OCI-LY7 (cell line): ENCODE results near the gene ADCY1. TPM values are rescaled to one million over a fixed set of nuclear protein-coding genes. Genes with fewer than 3 reads are reported as not detected.

Source experiments
- BruUV-seq: library from RNA; stranded (reverse); fragments of 400-500 nt; replicated peaks from 2 replicates; lab custom pipeline; 2021; lab: Mats Ljungman, UMichigan
- CTCF ChIA-PET: fragments of 300-600 bp; sonication (Branson Sonifier 250); formaldehyde crosslinking; loops from one replicate; lab custom pipeline; 2022; ENCODE audit warnings: antibody characterized with exemption; ENCODE audit not compliant: unreplicated experiment; lab: Charles Lee
- POLR2A ChIA-PET: fragments of 300-600 bp; sonication (Branson Sonifier 250); formaldehyde crosslinking; loops from one replicate; lab custom pipeline; 2022; ENCODE audit warnings: antibody characterized with exemption; lab: Charles Lee
- DNase-seq: peaks from one replicate; pipeline ENCODE4 v3.0.0-alpha.2; 2015; ENCODE audit warnings: low spot score
- H2AFZ ChIP-seq: fragments of 200-600 bp; sonication (generic), shearing (Covaris generic); 2 replicates; pipeline ENCODE4 v1.6.1; 2014; ENCODE audit warnings: mild to moderate bottlenecking, antibody characterized with exemption, low read length, moderate library complexity
- H3K27ac ChIP-seq: fragments of 200-600 bp; sonication (generic); 2 replicates; pipeline ENCODE4 v1.5.1; 2014; ENCODE audit warnings: mixed run types, low read depth, mild to moderate bottlenecking, moderate library complexity, low read length, inconsistent platforms; ENCODE audit not compliant: poor library complexity, severe bottlenecking
- H3K36me3 ChIP-seq: fragments of 200-600 bp; sonication (generic); 2 replicates; pipeline ENCODE4 v1.6.1; 2014; ENCODE audit warnings: mild to moderate bottlenecking, antibody characterized with exemption, low read length, moderate library complexity, mixed read lengths; ENCODE audit not compliant: insufficient read depth
- H3K4me1 ChIP-seq: fragments of 200-600 bp; sonication (generic); 2 replicates; pipeline ENCODE4 v1.5.1; 2014; ENCODE audit warnings: mild to moderate bottlenecking, low read length; ENCODE audit not compliant: insufficient read depth, poor library complexity, severe bottlenecking
- H3K4me2 ChIP-seq: fragments of 200-600 bp; sonication (generic); 2 replicates; pipeline ENCODE4 v1.6.1; 2014; ENCODE audit warnings: mild to moderate bottlenecking, low read length
- H3K4me3 ChIP-seq: fragments of 200-600 bp; sonication (generic); 2 replicates; pipeline ENCODE4 v1.5.1; 2014; ENCODE audit warnings: mild to moderate bottlenecking, low read depth, low read length; ENCODE audit not compliant: poor library complexity, severe bottlenecking
- H3K79me2 ChIP-seq: fragments of 200-600 bp; sonication (generic); 2 replicates; pipeline ENCODE4 v1.6.1; 2016; ENCODE audit warnings: low read depth, mild to moderate bottlenecking, low read length, moderate library complexity, mixed read lengths; ENCODE audit not compliant: insufficient read depth
- H3K9me2 ChIP-seq: fragments of 200-600 bp; sonication (generic); 2 replicates; pipeline ENCODE4 v1.6.1; 2016; ENCODE audit warnings: mild to moderate bottlenecking, low read length, mixed read lengths; ENCODE audit not compliant: insufficient read depth
- H3K9me3 ChIP-seq: fragments of 200-600 bp; sonication (generic); 2 replicates; pipeline ENCODE4 v1.6.1; 2014; ENCODE audit warnings: mild to moderate bottlenecking, mixed run types, low read length, mixed read lengths
- H4K20me1 ChIP-seq: fragments of 200-600 bp; sonication (generic); 2 replicates; pipeline ENCODE4 v1.6.1; 2014; ENCODE audit warnings: mild to moderate bottlenecking, antibody characterized with exemption, low read length, moderate library complexity, mixed read lengths; ENCODE audit not compliant: insufficient read depth
- EZH2phosphoT487 ChIP-seq: fragments of 200-600 bp; sonication (generic); IDR thresholded peaks from 2 replicates; pipeline ENCODE4 v1.6.1; 2018; ENCODE audit warnings: low read depth, borderline replicate concordance, mild to moderate bottlenecking, mixed run types, antibody characterized with exemption, low read length, moderate library complexity, mixed read lengths
- intact Hi-C: fragments of 100-400 bp; cut with micrococcal nuclease; formaldehyde crosslinking; loops from one replicate; pipeline ENCODE4 v1.10.0; 2022; ENCODE audit not compliant: unreplicated experiment
- total RNA-seq, 2 experiments: library from RNA; depleted of rRNA in 1 of 2; stranded (reverse); fragments of >200 nt in 1 of 2; shearing (Covaris generic) in 1 of 2; gene quantifications; 2 replicates each; pipeline ENCODE4 v1.2.3, GENCODE V29; 2014 to 2022
- TF ChIP-seq, protein P1 (sequence below): fragments of 200-600 bp; sonication (generic); conservative IDR thresholded peaks from 2 replicates; pipeline ENCODE4 v1.5.1; 2014; ENCODE audit warnings: mild to moderate bottlenecking, antibody characterized with exemption, low read length, moderate library complexity, mixed read lengths

The ADCY1 gene
- total RNA-seq, 2 experiments from 2014 or later = 0.13 TPM; not detected in 1

GRCh38 chr7:45581271-45581780 is 7.2 kb downstream of the ADCY1 start:
- CTCF ChIA-PET = no interaction called here
- BruUV-seq = no TSS peak
- intact Hi-C loops = no loop called here

DNA sequence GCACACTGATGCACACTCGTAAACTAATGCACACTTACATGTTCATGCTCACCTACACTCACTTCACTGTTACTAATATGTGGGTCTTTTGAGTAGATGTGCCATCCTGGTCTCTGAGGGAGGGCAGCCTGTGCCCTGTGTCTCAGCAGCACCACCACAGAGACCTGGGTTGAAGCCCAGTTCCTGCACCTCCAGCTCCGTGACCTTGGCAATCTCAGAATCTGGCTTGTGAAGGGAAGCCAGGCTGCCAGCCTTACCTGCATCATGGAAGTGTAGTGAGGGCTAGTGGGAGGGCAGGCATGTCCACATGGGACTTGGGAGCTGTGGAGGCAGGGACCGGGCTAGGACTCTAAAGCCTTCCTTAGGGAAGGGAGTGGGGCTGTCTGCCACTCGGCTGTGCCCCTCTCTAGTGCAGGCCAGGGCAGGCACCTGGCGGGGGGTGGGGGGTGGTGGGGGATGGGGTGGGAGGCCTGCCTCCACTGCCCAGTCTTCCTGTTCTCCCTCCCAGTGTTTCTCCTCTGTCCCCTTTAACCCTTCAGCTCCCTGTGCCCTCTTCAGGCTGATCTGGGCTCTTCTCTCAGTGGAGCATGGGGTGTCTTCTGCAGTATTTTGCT is 8.1 kb downstream of the ADCY1 start:
- no peaks in the 10 kb centered on the region for H3K79me2 ChIP-seq
- TF ChIP-seq, protein P1, sequence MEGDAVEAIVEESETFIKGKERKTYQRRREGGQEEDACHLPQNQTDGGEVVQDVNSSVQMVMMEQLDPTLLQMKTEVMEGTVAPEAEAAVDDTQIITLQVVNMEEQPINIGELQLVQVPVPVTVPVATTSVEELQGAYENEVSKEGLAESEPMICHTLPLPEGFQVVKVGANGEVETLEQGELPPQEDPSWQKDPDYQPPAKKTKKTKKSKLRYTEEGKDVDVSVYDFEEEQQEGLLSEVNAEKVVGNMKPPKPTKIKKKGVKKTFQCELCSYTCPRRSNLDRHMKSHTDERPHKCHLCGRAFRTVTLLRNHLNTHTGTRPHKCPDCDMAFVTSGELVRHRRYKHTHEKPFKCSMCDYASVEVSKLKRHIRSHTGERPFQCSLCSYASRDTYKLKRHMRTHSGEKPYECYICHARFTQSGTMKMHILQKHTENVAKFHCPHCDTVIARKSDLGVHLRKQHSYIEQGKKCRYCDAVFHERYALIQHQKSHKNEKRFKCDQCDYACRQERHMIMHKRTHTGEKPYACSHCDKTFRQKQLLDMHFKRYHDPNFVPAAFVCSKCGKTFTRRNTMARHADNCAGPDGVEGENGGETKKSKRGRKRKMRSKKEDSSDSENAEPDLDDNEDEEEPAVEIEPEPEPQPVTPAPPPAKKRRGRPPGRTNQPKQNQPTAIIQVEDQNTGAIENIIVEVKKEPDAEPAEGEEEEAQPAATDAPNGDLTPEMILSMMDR = no peak
- no peak for TF ChIP-seq EZH2phosphoT487
- H3K4me2 ChIP-seq = no peak overlapping the region
- ChIA-PET CTCF (no interaction called here), POLR2A (no interaction called here)
- no peak for DNase-seq
- H3K4me3 ChIP-seq = no peak overlapping the region
- H4K20me1 ChIP-seq = no peaks in the 10 kb centered on the region
- BruUV-seq = no TSS peak
- intact Hi-C loops = no loop called here
- no peak overlapping the region for H2AFZ ChIP-seq
- H3K27ac ChIP-seq = no peak overlapping the region
- no peaks in the 10 kb centered on the region for H3K9me2 ChIP-seq
- H3K36me3 ChIP-seq = no peaks in the 10 kb centered on the region
- no peaks in the 10 kb centered on the region for H3K4me1 ChIP-seq
- H3K9me3 ChIP-seq = no peaks in the 10 kb centered on the region

More at GRCh38 chr7:45581271-45581780, 7.2 kb downstream of the ADCY1 start:
- Histone ChIP-seq H3K9me2 (no peaks in the 10 kb centered on the region), H3K4me2 (no peak overlapping the region), H3K9me3 (no peaks in the 10 kb centered on the region), H3K27ac (no peak overlapping the region), H2AFZ (no peak overlapping the region), H3K4me3 (no peak overlapping the region), H3K79me2 (no peaks in the 10 kb centered on the region), H3K4me1 (no peaks in the 10 kb centered on the region), H3K36me3 (no peaks in the 10 kb centered on the region), H4K20me1 (no peaks in the 10 kb centered on the region)
- TF ChIP-seq, protein P1 = no peak
- no peak for TF ChIP-seq EZH2phosphoT487
- POLR2A ChIA-PET = no interaction called here
- DNase-seq = no peak

DNA sequence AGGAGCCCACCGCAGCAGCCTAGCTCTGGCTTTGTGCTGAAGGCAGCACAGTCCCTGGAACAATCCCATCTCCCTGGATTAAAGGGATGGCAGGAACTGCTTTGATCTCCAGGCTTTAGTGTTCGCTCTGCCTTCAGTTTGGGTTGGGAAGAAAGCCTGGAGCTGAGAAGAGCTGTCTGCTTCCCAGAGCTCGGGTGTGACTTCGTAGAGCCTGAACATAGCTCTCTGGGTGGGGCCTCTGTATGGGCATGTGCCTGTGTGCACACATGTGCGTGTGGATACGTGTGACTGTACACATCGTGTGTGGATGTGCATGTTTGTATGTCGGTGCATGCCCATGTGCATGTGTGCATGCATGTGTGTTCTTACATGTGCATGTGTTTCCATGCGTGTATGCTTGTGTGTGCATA is 8.7 kb downstream of the ADCY1 start:
- intact Hi-C loops = no loop called here

More for the DNA sequence above, 8.7 kb downstream of the ADCY1 start:
- no peaks in the 10 kb centered on the region for H3K9me2 ChIP-seq
- no TSS peak for BruUV-seq
- TF ChIP-seq EZH2phosphoT487 = no peak
- TF ChIP-seq, protein P1 = no peak
- ChIA-PET CTCF (no interaction called here), POLR2A (no interaction called here)
- H3K4me3 ChIP-seq = no peak overlapping the region
- H4K20me1 ChIP-seq = no peaks in the 10 kb centered on the region
- no peaks in the 10 kb centered on the region for H3K9me3 ChIP-seq
- no peaks in the 10 kb centered on the region for H3K36me3 ChIP-seq
- H3K4me1 ChIP-seq = no peaks in the 10 kb centered on the region
- H3K27ac ChIP-seq = no peak overlapping the region
- no peak for DNase-seq
- no peak overlapping the region for H2AFZ ChIP-seq
- H3K4me2 ChIP-seq = no peak overlapping the region
- H3K79me2 ChIP-seq = no peaks in the 10 kb centered on the region
